GM23248 (cell line): ENCODE data around the gene GRIP1. TPM values are rescaled to one million over a fixed set of nuclear protein-coding genes. Genes with fewer than 3 reads are reported as not detected.

Experiments used
- DNase-seq: peaks from one replicate; pipeline ENCODE4 v3.0.0-alpha.2; 2015
- H2AFZ ChIP-seq: fragments of 200-600 bp; sonication (generic); 2 replicates; pipeline ENCODE4 v1.6.1; 2016; ENCODE audit warnings: antibody characterized with exemption
- H3F3A ChIP-seq: fragments of 200-600 bp; sonication (generic); 2 replicates; pipeline ENCODE4 v1.6.1; 2016; ENCODE audit warnings: mild to moderate bottlenecking, antibody characterized with exemption, mixed run types; ENCODE audit not compliant: insufficient read depth
- H3K27ac ChIP-seq: fragments of 200-600 bp; sonication (generic); 2 replicates; pipeline ENCODE4 v1.5.1; 2016; ENCODE audit warnings: mild to moderate bottlenecking
- H3K27me3 ChIP-seq: fragments of 200-600 bp; sonication (generic); replicated peaks from 2 replicates; pipeline ENCODE4 v1.6.1; 2016; ENCODE audit warnings: mild to moderate bottlenecking; ENCODE audit not compliant: insufficient read depth
- H3K36me3 ChIP-seq: fragments of 200-600 bp; sonication (generic); 2 replicates; pipeline ENCODE4 v1.6.1; 2016; ENCODE audit warnings: low read depth, mild to moderate bottlenecking
- H3K4me1 ChIP-seq: fragments of 200-600 bp; sonication (generic); 2 replicates; pipeline ENCODE4 v1.6.1; 2016; ENCODE audit warnings: mild to moderate bottlenecking; ENCODE audit not compliant: insufficient read depth
- H3K4me2 ChIP-seq: fragments of 200-600 bp; sonication (generic); one replicate; pipeline ENCODE4 v1.6.1; 2016; ENCODE audit warnings: mild to moderate bottlenecking; ENCODE audit not compliant: unreplicated experiment
- H3K4me3 ChIP-seq: fragments of 200-600 bp; sonication (generic); 2 replicates; pipeline ENCODE4 v1.5.1; 2016; ENCODE audit warnings: mild to moderate bottlenecking
- H3K79me2 ChIP-seq: fragments of 200-600 bp; sonication (generic); 2 replicates; pipeline ENCODE4 v1.6.1; 2016; ENCODE audit warnings: mild to moderate bottlenecking; ENCODE audit not compliant: insufficient read depth
- H3K9ac ChIP-seq: fragments of 200-600 bp; sonication (generic); 2 replicates; pipeline ENCODE4 v1.6.1; 2016; ENCODE audit warnings: mild to moderate bottlenecking
- H3K9me2 ChIP-seq: fragments of 200-600 bp; sonication (generic); 2 replicates; pipeline ENCODE4 v1.6.1; 2016; ENCODE audit warnings: mixed run types, mild to moderate bottlenecking, moderate library complexity; ENCODE audit not compliant: insufficient read depth
- H3K9me3 ChIP-seq: fragments of 200-600 bp; sonication (generic); one replicate; pipeline ENCODE4 v1.6.1; 2017; ENCODE audit warnings: low read depth
- H4K20me1 ChIP-seq: fragments of 200-600 bp; sonication (generic); 2 replicates; pipeline ENCODE4 v1.6.0; 2016; ENCODE audit not compliant: insufficient read depth
- EZH2 ChIP-seq: fragments of 200-600 bp; sonication (generic); IDR thresholded peaks from 2 replicates; pipeline ENCODE4 v1.6.1; 2018; ENCODE audit warnings: antibody characterized with exemption, mild to moderate bottlenecking; ENCODE audit not compliant: insufficient read depth, poor library complexity, severe bottlenecking
- EZH2phosphoT487 ChIP-seq: fragments of 200-600 bp; sonication (generic); IDR thresholded peaks from 2 replicates; pipeline ENCODE4 v1.6.1; 2018; ENCODE audit warnings: antibody characterized with exemption, moderate library complexity, mild to moderate bottlenecking, low read depth; ENCODE audit not compliant: insufficient read depth
- WGBS, 2 experiments: methylation state at CpG; one replicate each; pipeline ENCODE4 v1.1.6; 2015 to 2017; ENCODE audit warnings: low lambda C conversion rate in 2 of 2, low coverage in 1 of 2; ENCODE audit errors: missing lambda C conversion rate in 2 of 2; 5-methylcytosine and 5-hydroxymethylcytosine counted together
- in situ Hi-C: fragments of 300-500 bp; cut with MboI; formaldehyde crosslinking; loops from 2 replicates; pipeline ENCODE4 v1.15.0; 2020
- polyA plus RNA-seq: library from polyadenylated mRNA; unstranded; fragments of >200 nt; fragmentation: Nextera tagmentation; extraction: Ambion mirVana; gene quantifications from 2 replicates; pipeline ENCODE4 v1.2.1, GENCODE V29; 2016
- total RNA-seq: library from RNA; depleted of rRNA; stranded (reverse); fragments of >200 nt; shearing (Covaris generic); gene quantifications from 2 replicates; pipeline ENCODE4 v1.2.3, GENCODE V29; 2014

GRIP1 gene
- total and polyA plus RNA-seq, 2 experiments from 2014 or later = not detected

- Histone ChIP-seq H3K9me3 (no peaks in the 10 kb centered on the region), H3F3A (no peaks in the 10 kb centered on the region), H3K4me1 (no peaks in the 10 kb centered on the region), H3K4me2 (no peak overlapping the region), H4K20me1 (no peaks in the 10 kb centered on the region), H3K9ac (no peak overlapping the region), H3K79me2 (no peaks in the 10 kb centered on the region), H3K27me3 (peaks cover 9% of the 10 kb centered on the region; the same call in 1 of the 2 replicates), H3K9me2 (no peaks in the 10 kb centered on the region), H3K4me3 (no peak overlapping the region), H2AFZ (no peak overlapping the region), H3K27ac (no peak overlapping the region), H3K36me3 (no peaks in the 10 kb centered on the region)
- TF ChIP-seq EZH2 = no peak
- TF ChIP-seq EZH2phosphoT487 = no peak
- DNase-seq = no peak
- in situ Hi-C loops = no loop called here
- 52 to 62% methylated on average over 4 of the region's 4 CpGs for WGBS, 2 experiments
Observed at GRCh38 chr12:66430106-66430505, 248.8 kb downstream of the GRIP1 start.

GRCh38 chr12:66428870-66429269 is 250.0 kb downstream of the GRIP1 start:
- Histone ChIP-seq H3K9ac (no peak overlapping the region), H3K9me3 (no peaks in the 10 kb centered on the region), H4K20me1 (no peaks in the 10 kb centered on the region), H3K4me3 (no peak overlapping the region), H2AFZ (no peak overlapping the region), H3K27me3 (peaks cover 9% of the 10 kb centered on the region; the same call in 1 of the 2 replicates), H3F3A (no peaks in the 10 kb centered on the region), H3K27ac (no peak overlapping the region), H3K4me2 (no peak overlapping the region), H3K79me2 (no peaks in the 10 kb centered on the region), H3K9me2 (no peaks in the 10 kb centered on the region), H3K36me3 (no peaks in the 10 kb centered on the region), H3K4me1 (no peaks in the 10 kb centered on the region)
- TF ChIP-seq EZH2phosphoT487 (no peak), EZH2 (no peak)
- 23 to 24% methylated on average over 5 of the region's 5 CpGs for WGBS, 2 experiments
- in situ Hi-C loops = no loop called here
- DNase-seq = no peak

- no peaks in the 10 kb centered on the region for H3F3A ChIP-seq
- no peak overlapping the region for H3K4me3 ChIP-seq
- no peaks in the 10 kb centered on the region for H3K4me1 ChIP-seq
- no peaks in the 10 kb centered on the region for H4K20me1 ChIP-seq
- in situ Hi-C loops = no loop called here
- H3K9ac ChIP-seq = no peak overlapping the region
- no peaks in the 10 kb centered on the region for H3K36me3 ChIP-seq
- no peak overlapping the region for H3K4me2 ChIP-seq
- no peak overlapping the region for H3K27ac ChIP-seq
- no peaks in the 10 kb centered on the region for H3K79me2 ChIP-seq
- H3K9me2 ChIP-seq = no peaks in the 10 kb centered on the region
- H2AFZ ChIP-seq = no peak overlapping the region
- H3K27me3 ChIP-seq = peaks cover 9% of the 10 kb centered on the region; the same call in 1 of the 2 replicates
- H3K9me3 ChIP-seq = no peaks in the 10 kb centered on the region
- TF ChIP-seq EZH2phosphoT487 (no peak), EZH2 (no peak)
- DNase-seq = no peak
Observed at GRCh38 chr12:66428261-66428660, 250.6 kb downstream of the GRIP1 start.

- Histone ChIP-seq H3K79me2 (no peaks in the 10 kb centered on the region), H3K4me2 (no peak overlapping the region), H3K9me2 (no peaks in the 10 kb centered on the region), H3K9ac (no peak overlapping the region), H2AFZ (no peak overlapping the region), H3K4me1 (no peaks in the 10 kb centered on the region), H3K27ac (no peak overlapping the region), H3K27me3 (peaks cover 9% of the 10 kb centered on the region; the same call in 1 of the 2 replicates), H3K4me3 (no peak overlapping the region), H3K36me3 (no peaks in the 10 kb centered on the region), H3K9me3 (no peaks in the 10 kb centered on the region), H4K20me1 (no peaks in the 10 kb centered on the region), H3F3A (no peaks in the 10 kb centered on the region)
- in situ Hi-C loops = no loop called here
- DNase-seq = no peak
- no peak for TF ChIP-seq EZH2phosphoT487
- no peak for TF ChIP-seq EZH2
- 32 to 74% methylated on average over 2 of the region's 2 CpGs for WGBS, 2 experiments
Observed at GRCh38 chr12:66426696-66427095, 252.2 kb downstream of the GRIP1 start.

GRCh38 chr12:66423266-66423665 is 255.6 kb downstream of the GRIP1 start:
- DNase-seq = no peak
- Histone ChIP-seq H4K20me1 (no peaks in the 10 kb centered on the region), H3K4me2 (no peak overlapping the region), H3K9me3 (no peaks in the 10 kb centered on the region), H3K27ac (no peak overlapping the region), H3K4me1 (no peaks in the 10 kb centered on the region), H3F3A (no peaks in the 10 kb centered on the region), H3K9me2 (no peaks in the 10 kb centered on the region), H3K36me3 (no peaks in the 10 kb centered on the region), H3K79me2 (no peaks in the 10 kb centered on the region), H3K27me3 (peaks cover 9% of the 10 kb centered on the region; the same call in 1 of the 2 replicates), H3K4me3 (no peak overlapping the region), H3K9ac (no peak overlapping the region), H2AFZ (no peak overlapping the region)
- 35 to 37% methylated on average over 2 of the region's 2 CpGs for WGBS, 2 experiments
- TF ChIP-seq EZH2phosphoT487 = no peak
- TF ChIP-seq EZH2 = no peak
- in situ Hi-C loops = no loop called here
